Measurements from ENCODE around the gene NUDT15.

DNA sequence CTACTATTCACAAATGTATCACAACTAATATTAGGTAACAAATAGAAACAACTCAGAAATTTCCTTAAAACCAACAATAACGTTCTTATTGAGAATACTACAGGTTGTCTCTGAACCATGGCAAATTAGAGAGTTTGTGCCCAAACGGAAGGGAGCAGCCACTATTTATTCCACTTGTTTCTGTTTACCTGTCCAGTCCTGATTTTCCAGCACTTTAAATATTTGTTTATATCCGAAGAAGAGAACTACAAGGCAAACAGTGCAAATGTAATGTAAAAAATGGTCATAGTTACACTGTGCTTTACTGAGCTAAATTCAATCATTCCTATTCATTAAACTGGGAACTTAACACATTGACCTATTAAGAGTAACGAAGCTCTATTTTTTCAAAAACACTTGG, 45.7 kb upstream of the NUDT15 start:
- TF ChIP-seq RAD21 (IDR thresholded peaks at IDR 0.05; ENCODE audit: insufficient read depth, low read depth, low read length) (no peak), SIN3A (IDR thresholded peaks at IDR 0.05; ENCODE audit: low read depth, low read length) (no peak), FOXM1 (IDR thresholded peaks at IDR 0.05; ENCODE audit: low read depth, low read length) (no peak), POLR2A (IDR thresholded peaks at IDR 0.05; ENCODE audit: low read depth, low read length) (no peak), ZZZ3 (IDR thresholded peaks at IDR 0.05; ENCODE audit: control insufficient read depth, insufficient read length, low read depth) (no peak), KAT2A (conservative IDR thresholded peaks at IDR 0.05; ENCODE audit: control insufficient read depth, low read depth, low read length) (no peak), ESRRA (IDR thresholded peaks at IDR 0.05; ENCODE audit: low read length) (no peak), EZH2 (IDR thresholded peaks at IDR 0.05; ENCODE audit: borderline replicate concordance, control insufficient read depth, low read depth, low read length) (no peak), MLLT1 (IDR thresholded peaks at IDR 0.05) (no peak), CREB1 (IDR thresholded peaks at IDR 0.05; ENCODE audit: low read depth) (no peak), SREBF2 (IDR thresholded peaks at IDR 0.05; ENCODE audit: low read length) (no peak), EP300 (IDR thresholded peaks at IDR 0.05; ENCODE audit: borderline replicate concordance in 1 of 2, control insufficient read depth in 1 of 2, low read depth in 2 of 2, low read length in 2 of 2) (no peak)
- TF ChIP-seq, protein P1, sequence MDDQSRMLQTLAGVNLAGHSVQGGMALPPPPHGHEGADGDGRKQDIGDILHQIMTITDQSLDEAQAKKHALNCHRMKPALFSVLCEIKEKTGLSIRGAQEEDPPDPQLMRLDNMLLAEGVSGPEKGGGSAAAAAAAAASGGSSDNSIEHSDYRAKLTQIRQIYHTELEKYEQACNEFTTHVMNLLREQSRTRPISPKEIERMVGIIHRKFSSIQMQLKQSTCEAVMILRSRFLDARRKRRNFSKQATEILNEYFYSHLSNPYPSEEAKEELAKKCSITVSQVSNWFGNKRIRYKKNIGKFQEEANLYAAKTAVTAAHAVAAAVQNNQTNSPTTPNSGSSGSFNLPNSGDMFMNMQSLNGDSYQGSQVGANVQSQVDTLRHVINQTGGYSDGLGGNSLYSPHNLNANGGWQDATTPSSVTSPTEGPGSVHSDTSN (IDR thresholded peaks at IDR 0.05; ENCODE audit: insufficient replicate concordance, low read depth, low read length) = no peak
- TF ChIP-seq, protein P2, sequence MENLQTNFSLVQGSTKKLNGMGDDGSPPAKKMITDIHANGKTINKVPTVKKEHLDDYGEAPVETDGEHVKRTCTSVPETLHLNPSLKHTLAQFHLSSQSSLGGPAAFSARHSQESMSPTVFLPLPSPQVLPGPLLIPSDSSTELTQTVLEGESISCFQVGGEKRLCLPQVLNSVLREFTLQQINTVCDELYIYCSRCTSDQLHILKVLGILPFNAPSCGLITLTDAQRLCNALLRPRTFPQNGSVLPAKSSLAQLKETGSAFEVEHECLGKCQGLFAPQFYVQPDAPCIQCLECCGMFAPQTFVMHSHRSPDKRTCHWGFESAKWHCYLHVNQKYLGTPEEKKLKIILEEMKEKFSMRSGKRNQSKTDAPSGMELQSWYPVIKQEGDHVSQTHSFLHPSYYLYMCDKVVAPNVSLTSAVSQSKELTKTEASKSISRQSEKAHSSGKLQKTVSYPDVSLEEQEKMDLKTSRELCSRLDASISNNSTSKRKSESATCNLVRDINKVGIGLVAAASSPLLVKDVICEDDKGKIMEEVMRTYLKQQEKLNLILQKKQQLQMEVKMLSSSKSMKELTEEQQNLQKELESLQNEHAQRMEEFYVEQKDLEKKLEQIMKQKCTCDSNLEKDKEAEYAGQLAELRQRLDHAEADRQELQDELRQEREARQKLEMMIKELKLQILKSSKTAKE (IDR thresholded peaks at IDR 0.05; ENCODE audit: low read depth, poor library complexity, severe bottlenecking) = no peak

Measured in GM12878 (cell line).